GM23248 (cell line): ENCODE measurements around the gene ABCC4.

Experiments
- EZH2 ChIP-seq: fragments of 200-600 bp; sonication (generic); IDR thresholded peaks from 2 replicates; pipeline ENCODE4 v1.6.1; 2018; ENCODE audit warnings: antibody characterized with exemption, mild to moderate bottlenecking; ENCODE audit not compliant: insufficient read depth, poor library complexity, severe bottlenecking
- EZH2phosphoT487 ChIP-seq: fragments of 200-600 bp; sonication (generic); IDR thresholded peaks from 2 replicates; pipeline ENCODE4 v1.6.1; 2018; ENCODE audit warnings: antibody characterized with exemption, moderate library complexity, mild to moderate bottlenecking, low read depth; ENCODE audit not compliant: insufficient read depth

DNA sequence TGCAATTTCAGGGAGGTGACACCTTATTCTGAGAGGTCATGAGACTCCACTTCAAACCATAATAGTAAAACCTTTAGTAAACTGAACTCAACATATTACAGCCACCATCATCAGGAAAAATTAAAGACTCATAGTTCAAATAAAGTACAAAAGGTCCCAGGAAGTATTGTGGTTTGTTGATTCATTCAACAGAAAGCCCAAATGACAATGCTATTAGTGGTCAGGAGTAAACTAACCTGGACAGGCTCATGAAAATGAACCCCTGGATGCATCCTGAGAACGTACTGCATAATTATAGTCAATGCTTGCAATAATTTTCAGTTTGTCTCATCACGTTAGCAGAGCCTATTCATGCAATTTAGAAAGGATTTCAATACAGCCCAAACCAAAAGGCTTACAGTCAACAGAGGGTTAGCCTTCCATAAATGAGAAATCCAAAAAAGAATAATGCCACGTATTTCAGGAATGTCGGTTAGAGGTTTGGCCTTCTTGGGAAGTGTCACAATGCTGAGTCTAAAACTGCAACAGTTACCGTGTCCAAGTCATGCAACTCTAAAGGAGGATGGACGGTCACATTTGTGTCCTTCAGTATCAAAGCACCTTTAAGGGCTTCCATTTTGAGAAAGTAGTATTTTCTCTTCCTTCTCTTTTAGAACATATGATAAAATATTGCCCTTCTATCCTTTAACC, 280.8 kb downstream of the ABCC4 start:
- no peak for TF ChIP-seq EZH2
- no peak for TF ChIP-seq EZH2phosphoT487
